ENCODE measurements around the gene ULK2. TPM values are rescaled to one million over a fixed set of nuclear protein-coding genes. Genes with fewer than 3 reads are reported as not detected.

Gene ULK2
- total RNA-seq, 1 donor from 2014 or later, result 17.7 TPM

Other genes with a start within 250 kb of the ULK2 start
- 60.4 TPM for gene ALDH3A2, start 219.2 kb downstream of the ULK2 start, total RNA-seq
- not detected for gene SLC47A2, start 151.4 kb downstream of the ULK2 start, total RNA-seq
- not detected for gene ALDH3A1, start 119.6 kb downstream of the ULK2 start, total RNA-seq
- gene AKAP10, start 109.9 kb upstream of the ULK2 start, total RNA-seq, result 15.5 TPM
- gene SPECC1, start 141.4 kb upstream of the ULK2 start, total RNA-seq, result 10.3 TPM